Measurements from ENCODE around the gene RDH11.

GRCh38 chr14:67704484-67705089, 9.0 kb upstream of the RDH11 start:
- TF ChIP-seq POLR2A (IDR thresholded peaks at IDR 0.05; ENCODE audit: low read depth, low read length) = no peak
- no peak for TF ChIP-seq POLR2AphosphoS5 (IDR thresholded peaks at IDR 0.05; ENCODE audit: low read depth, low read length)
- TF ChIP-seq TAF1 (IDR thresholded peaks at IDR 0.05; ENCODE audit: borderline replicate concordance, low read depth, low read length) = no peak

Measured in GM12892 (cell line).